DLD1 (cell line): ENCODE measurements around the gene ILDR1.
"Not testable (repeated sequence)": the region's sequence is repeated elsewhere in the genome, so short reads cannot be mapped to it uniquely, and the experiment has no call there.

Source experiments
- in situ Hi-C: cut with HindIII; loops from 2 replicates; pipeline ENCODE4 v1.10.0; 2017; ENCODE audit warnings: low sequenced_read_pairs

ILDR1 gene

DNA sequence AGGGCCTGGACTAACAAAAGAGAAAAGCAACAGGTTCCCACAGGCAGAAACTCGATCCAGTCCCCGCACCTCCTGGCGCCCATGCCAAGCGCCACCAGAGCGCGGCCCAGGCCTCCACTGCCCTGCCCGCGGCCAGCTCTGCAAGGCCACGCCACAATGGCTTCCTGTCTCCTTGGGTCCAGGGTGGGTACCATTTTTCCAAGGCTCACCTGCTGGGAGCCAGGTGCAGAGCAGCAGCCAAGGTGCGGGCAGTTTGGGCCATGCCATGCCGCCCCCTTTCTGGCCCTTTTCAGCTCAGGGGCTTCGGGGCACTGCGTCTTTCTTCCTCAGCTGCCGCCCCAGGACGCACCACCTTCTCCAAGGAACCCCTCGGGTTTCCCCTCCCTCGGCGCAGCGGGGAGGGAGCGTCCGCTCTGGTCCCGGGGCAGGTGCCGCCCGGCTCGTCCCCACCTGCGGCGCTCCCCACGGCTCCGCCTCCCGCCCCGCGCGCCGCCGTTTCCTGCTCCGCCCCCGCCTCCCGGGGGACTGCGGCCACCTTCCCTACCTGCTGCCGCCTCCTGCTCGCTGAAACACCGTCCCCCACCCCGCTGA, at the start of gene ILDR1:
Gene ILDR1 (minus strand): TSS at position 437 of the 591 bp plus-strand sequence. CDS start 170 bp downstream, at position 267.
- in situ Hi-C loops: no loop called here

DNA sequence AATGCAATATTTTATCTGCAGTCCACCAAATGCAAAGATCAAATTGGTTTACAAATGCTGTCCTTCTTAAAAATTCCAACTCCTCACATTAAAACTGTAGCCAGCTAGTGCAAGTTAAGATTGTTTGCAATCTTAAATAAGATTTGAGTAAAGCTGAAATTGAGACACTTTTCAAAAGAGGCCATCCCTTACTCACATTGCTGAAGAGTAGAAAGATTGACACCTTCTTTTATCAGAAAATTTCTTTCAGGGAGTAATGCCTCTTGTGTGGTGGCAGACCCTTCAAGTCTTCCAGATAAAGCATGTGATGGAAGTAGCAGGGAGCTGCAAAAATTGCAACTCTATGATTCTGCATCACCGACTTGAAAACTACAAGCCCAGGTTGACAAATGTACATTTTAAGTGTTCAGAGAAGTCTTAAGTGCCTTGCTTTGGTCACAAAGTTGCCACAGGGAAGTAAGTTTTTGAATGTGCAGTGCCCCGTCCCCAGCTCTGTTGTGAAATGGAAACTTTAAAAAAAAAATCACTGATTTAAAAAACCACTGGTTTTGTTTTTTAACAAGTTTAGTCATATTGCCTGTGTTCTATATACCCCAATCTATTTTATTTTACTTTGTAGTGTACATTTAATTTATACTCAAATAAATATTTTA, 45.7 kb upstream of the ILDR1 start:
- in situ Hi-C loops: no loop called here

DNA sequence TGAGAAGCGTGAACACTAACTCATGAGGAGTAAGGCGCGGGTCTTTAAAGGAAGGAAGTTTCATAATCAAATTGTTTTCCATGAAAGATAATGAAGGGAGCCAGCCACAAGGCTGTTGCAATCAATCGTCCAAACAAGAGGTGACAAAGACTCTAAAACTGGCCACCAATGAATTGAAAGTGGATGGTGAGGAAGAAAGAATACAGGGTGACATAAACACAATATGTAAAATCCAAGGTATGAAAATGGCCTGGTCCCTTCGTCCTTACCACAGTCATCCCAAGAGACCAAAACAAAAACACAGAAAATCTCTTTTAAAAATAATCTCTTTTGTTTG, 45.1 kb upstream of the ILDR1 start:
- in situ Hi-C loops: no loop called here

DNA sequence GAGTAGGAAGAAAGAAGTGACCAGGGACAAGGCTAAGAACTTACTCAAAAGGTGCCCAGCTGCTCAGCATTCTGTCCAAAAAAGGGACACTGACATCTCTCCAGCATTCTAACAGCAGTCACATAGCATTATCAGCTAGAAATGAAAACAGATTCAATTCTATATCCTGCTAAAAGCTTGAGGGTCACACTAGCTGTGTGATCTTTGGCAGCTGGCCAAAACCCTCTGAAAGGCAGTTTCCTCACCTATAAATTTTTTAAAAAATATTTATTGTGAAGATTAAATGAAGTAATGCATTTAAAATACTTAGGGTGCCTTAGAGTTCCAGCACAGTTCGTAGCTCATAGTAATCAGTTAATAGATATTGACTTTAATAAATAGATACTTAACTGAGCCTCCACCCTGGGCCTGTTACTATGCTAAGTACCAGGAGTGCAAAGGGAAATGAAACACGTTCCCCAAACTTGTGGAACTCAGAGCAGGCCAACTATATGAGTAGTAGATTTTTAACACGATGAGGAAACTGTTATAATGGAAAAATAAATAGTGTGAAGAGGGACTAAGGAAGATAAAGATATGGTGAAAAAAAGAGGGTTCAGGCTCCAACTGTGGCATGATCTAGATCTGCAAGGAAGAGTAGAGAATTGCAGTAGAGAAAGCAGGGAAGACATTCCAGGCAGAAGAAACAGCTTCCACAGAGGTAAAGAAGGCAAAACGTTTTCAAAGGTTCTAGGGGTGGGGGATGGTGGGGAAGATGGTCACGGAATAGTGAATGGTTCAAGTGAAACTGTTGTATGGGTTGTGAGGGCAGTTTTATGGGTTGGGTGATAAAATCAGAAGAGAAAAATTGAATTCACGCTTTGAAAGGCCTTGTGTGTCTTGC, 44.5 kb upstream of the ILDR1 start:
- in situ Hi-C loops: no loop called here

DNA sequence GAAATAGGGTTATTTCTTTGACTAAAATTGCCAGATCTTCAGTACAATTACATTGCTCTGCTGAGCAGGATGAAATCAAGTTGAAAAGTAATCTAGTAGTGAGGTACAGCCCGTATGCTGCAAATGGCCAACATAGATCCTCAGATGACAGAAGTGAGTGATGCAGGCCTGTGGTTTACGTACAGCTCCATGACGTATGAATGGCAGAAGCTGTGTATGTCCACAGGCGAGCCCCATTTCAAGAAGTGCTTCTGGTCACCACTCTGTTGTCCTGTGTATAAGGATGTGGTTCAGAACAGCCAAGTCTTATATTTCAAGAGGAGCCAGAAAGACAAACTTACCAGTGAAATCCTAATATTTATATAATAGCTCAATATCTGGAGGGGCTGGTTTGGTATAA, 42.3 kb upstream of the ILDR1 start:
- in situ Hi-C loops: no loop called here

DNA sequence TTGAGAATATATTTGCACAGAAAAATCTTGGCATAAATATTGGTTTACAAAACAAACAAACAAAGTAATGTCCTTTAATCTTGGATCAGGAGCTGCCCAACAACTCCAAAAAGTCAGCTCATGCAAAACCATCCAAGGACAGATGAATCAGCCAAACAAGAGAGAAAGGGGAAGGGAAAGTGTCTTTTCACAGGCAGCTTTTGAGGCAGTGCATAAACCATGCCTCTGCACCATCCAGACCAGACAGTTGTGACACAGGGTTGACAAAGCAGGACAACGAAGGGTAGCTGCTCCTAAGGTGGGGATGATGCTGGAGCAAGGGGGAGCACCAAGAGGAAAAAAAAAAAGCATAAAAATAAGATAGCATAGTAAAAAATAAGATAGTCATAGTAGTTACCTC, 41.9 kb upstream of the ILDR1 start:
- in situ Hi-C loops: no loop called here

DNA sequence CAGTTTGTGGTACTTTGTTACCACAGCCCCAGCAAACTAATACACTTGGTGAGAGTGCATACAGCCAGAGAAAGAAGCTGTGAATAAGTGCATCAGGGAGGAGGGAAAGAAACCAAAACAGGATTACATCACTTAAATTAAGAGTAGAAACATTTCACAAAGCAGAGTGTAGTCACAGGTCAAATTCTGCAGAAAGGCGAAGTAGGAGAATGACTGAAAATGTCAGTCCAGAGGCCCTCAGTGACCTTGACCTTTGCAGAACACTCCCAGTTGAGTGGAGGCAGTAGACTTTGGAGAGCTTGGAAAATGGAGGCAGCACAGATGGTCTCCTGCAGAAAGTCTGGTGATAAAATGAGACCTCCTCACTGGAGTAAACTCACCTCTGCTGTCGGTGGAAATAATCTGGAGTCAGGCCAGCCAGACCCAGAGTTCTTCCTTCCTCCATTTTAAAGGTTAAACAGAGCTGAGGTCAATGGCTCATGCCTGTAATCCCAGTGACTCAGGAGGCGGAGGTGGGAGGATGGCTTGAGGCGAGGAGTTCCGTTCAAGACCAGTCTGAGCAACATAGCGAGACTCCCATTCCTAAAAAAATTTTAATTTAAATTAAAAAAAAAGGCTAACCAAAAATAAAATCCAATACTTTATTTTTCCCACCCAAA, 38.1 kb upstream of the ILDR1 start:
- in situ Hi-C loops: no loop called here

DNA sequence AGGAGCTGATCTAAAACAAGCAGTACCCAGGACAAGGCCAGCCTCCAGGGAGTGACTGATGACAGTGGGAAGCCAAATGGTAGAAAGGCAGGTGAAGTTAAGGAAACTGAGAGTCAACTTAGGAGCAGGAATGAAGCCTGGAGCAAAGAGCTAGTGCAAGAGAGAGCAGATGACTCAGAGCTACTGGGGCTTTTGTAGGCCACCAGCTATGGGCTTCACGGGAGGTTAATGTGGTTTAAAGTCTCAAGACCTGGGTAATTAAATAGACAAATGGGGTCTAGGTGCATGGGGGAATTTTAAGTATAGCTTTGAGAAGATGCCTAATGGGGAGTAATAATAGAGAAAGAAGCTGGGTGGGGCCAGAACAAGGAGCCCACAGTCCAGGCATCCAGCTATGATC, 36.2 kb upstream of the ILDR1 start:
- in situ Hi-C loops: no loop called here

DNA sequence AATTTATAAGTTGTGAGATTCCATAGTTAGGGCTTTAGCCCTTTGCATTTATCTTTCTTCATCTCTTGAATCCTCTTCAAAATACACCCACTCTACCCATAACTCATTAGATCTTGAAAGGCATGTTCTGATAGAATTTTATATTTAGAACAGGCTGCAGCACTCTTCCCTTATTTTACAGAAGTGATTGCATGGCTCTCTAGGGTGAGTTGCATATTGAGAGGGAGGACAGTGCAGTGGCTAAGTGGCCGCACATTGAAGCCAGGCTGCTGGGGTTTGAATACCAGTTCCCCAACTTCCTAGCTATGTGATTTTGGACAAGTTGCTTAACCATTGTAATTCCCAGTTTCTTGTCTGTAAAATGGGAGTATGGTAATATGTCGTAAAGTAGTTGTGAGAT, 35.6 kb upstream of the ILDR1 start:
- in situ Hi-C loops: no loop called here

DNA sequence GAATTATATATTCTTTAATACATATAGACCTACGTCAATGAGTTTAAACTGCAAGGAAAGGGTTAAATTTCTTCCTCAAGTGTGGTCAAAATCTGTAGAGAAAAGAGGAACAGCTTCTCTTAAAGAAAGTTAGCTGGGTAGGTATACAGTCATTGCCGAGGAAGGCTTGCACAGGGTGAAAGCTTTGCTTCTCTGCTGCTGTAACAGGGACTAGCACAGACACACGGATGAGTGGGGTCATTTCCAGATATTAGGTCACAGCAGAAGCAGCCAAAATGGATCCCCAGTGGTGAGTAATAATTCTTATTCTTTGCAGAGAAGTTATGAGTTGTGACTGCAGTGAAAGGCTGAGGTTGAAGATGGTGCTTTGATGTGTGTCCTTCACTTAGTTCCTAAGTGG, 33.2 kb upstream of the ILDR1 start, which contains the start of gene CD86:
Gene CD86 (plus strand): TSS at position 148 of the 400 bp plus-strand sequence. CDS start 128 bp downstream, at position 276.
- in situ Hi-C loops: no loop called here

DNA sequence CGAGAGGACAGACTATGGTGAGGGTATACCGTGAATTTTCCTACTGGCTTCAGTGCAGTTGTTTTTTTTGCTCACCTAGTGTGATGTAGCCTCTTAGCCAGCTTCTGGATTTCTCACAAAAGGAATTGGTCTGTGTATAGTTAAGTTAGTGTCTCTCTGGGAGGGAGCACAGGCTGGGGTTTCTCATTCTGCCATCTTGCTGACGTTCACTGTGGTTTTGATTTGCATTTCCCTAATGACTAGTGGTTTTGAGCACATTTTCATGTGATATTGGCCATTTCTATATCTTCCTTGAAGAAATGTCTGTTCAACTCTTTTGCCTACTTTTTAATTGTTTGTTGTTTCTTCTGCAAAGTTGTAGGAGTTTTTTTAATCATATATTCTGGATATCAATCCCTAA, 30.9 kb upstream of the ILDR1 start:
- in situ Hi-C loops: no loop called here

DNA sequence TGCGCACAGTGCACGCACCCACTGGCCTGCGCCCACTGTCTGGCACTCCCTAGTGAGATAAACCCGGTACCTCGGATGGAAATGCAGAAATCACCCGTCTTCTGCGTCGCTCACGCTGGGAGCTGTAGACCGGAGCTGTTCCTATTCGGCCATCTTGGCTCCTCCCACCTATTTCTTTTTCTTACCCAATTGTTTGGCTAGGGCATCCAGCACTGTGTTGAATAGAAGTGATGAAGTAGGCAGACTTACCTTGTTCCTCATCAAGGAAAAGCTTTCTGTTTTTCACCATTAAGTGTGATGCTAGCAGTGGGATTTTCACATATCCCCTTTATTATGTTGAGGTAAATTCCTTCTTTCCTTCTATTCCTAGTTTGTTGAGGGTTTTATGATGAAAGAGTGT, 25.7 kb upstream of the ILDR1 start:
- in situ Hi-C loops: not testable (repeated sequence)

DNA sequence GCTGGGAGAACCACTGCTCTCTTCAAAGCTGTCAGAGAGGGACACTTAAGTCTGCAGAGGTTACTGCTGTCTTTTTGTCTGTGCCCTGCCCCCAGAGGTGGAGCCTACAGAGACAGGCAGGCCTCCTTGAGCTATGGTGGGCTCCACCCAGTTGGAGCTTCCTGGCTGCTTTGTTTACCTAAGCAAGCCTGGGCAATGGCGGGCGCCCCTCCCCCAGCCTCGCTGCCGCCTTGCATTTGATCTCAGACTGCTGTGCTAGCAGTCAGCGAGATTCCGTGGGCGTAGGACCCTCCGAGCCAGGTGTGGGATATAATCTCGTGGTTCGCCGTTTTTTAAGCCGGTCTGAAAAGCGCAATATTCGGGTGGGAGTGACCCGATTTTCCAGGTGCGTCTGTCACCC, 25.2 kb upstream of the ILDR1 start:
- in situ Hi-C loops: not testable (repeated sequence)

DNA sequence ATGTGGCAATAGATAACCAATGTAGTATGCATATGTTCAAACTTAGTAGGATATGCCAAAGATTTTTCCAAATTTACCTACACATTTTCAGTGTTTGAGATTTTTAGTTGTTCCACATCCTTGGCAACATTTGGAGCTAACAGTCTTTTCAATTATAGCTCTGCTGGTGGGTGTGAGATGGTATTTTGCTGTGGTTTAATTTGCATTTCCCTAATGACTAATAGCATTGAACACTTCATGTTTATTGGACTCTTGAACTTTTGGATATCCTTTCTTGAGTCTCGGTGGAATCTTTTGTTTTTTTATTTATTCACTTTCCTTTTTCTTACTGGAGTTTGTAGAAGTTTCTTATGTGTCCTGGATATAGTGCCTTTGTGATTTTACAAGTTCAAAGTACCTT, 11.0 kb upstream of the ILDR1 start:
- in situ Hi-C loops: no loop called here

DNA sequence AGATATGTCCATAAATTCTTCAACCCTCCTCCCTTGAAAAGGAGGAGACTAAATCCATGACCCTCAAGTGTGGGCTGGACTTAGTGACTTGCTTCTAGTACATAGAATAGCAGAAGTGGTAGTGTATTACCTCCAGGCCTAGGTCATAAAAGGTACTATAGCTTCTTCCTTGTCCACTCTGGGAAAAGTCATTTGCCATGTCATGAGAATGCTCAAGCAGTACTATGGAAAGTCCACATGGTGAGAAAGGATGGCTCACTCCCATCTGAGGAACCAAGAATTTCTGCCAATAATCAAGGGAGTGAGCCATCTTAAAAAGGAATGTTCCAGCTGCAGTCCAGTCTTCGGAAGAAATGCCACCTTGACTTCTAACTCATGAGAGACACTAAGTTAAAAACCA, 10.5 kb upstream of the ILDR1 start:
- in situ Hi-C loops: no loop called here

DNA sequence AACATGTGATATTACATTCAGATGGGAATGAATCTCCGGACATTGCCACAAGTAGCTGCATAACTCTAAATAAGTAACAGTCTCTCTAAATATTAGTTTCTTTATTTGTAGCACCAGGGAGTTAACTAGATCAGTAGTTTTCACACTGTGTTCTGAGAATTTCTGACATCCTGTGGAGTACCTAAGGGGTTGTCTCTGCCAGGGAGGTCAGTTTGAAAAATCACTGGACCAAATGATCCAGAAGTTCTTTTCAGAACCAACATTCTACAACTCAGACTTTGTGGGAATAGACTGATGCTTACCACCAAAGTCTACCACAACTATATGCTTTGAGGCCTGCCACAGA, 9.0 kb upstream of the ILDR1 start:
- in situ Hi-C loops: no loop called here

DNA sequence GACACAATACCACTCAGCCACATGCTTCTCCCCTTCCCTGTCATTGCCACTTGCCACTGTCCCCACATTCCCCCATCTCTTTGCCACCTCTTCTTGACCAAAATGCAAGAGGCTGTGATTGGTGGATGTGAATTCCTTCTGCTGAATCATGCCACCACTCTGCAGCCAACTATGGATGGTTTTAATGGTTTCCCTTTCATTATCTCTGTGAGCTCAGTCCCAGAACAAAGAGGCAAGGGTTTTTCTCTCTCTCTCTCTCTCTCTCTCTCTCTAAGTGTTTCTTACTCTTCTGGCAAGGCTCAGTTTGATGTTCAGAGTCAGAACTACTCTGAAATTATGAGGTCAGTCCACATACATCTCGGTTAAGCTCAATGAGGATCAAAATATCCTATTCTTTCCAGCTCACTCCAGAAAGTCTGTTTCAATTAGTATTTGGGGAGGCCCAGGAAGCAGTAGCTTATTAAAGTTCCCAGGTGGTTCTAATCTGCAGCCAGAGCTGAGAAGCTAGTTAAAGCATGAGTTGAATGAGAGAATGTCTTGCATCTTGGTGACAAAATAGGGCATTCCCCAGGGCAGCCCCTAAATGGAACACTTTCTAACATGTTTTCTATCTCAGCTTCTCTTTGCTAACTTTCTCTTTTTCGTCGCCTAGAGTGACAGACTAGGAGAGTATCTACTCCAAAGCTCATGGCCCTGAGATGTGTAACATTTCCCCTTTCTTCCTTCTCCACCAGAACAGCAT, 8.5 kb upstream of the ILDR1 start:
- in situ Hi-C loops: no loop called here

DNA sequence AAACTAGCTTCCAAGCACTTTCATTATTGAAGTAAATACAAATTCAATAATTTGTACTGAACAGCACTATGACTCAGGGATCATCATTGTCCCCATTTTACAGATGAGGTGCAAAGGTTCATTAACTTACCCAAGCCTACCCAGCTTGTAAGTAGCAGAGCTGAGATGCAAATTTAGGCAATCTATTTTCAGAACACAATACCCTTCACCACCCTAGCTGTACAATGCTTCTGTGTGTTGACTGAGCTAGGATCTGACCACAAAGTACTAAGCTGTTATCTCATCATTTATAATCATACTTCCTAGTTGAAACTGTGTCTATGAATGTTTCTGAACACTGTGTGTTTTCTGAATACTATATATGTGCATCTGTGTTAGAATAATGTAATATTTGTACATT, 3.2 kb upstream of the ILDR1 start:
- in situ Hi-C loops: no loop called here

DNA sequence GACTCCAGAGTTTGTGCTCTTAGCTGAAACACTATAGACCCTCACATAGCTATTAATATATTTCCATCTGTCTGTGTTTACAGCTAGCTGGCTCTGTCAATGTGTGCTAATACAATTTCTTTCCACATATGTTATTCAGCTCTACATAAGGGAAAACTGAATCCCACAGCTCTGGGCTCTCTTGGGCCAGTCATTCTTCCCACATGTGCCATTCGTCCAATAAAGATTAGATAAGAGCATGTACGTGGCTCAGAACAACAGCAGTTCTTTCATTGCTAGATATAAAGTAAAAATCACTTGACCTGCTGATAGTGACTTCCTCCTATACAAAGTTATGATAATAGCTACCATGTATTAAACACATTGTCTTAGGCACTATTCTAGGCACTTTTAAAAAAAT, 2.8 kb upstream of the ILDR1 start:
- in situ Hi-C loops: no loop called here

DNA sequence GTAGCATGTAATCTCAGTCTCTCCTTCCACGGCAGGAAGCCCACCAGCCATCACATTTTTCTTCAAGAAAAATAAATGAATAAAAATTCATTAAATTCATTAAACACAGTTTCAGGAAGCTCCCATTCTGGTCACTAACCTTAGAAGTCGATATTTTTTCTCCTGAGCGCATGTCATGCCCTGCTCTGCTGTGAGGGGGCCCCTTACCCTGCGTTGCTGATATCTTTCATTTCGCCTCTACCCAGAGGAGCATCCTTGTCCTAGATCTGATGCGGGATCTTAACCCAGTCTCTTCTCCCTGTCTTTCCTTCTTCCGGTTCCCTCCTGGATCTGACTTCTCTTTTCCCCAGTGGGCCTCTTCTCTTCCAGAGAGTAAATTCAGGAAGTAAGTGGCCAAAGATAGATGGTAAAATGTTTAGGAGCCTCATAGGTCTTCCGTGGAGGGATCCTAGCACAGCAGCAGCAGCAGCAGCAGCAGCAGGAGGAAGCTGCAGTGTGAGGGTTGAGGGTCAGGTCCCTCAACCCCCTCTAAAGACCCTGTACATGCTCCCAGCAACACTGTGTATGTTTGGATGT, 1.4 kb upstream of the ILDR1 start:
- in situ Hi-C loops: no loop called here

DNA sequence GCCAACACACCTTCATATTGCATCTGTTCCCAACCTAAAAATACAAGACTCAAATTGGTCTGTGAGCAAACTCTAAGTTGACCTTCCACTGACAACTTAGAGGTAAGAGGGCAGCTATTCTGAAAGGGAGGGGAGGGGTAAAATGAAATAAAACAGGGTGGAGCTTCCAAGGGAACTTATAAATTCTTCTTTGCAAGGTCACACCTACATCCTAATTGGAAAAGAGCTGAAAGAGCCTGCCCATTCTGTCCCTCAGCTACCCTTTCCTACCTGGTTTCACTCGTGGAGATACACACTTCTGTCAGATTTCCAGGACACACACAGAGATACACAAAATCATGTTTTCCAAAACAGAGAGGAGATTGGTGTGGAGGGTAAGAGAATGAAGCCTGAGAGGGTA, 1.0 kb downstream of the ILDR1 start:
- in situ Hi-C loops: no loop called here
